Stomach (tissue), 4 donors: ENCODE measurements around the gene HBE1.

Experiments
- POLR2A ChIP-seq, 4 donors: fragments of 450-650 bp; IDR thresholded peaks; one replicate each; pipeline ENCODE4 v1.6.1; 2016; ENCODE audit warnings: antibody characterized with exemption in 4 of 4, control low read depth in 2 of 4, mild to moderate bottlenecking in 1 of 4, moderate library complexity in 1 of 4
- POLR2AphosphoS5 ChIP-seq, 3 donors: sonication (generic); formaldehyde crosslinking; IDR thresholded peaks; one replicate each; pipeline ENCODE4 v1.6.1; 2016; ENCODE audit warnings: antibody characterized with exemption in 3 of 3

DNA sequence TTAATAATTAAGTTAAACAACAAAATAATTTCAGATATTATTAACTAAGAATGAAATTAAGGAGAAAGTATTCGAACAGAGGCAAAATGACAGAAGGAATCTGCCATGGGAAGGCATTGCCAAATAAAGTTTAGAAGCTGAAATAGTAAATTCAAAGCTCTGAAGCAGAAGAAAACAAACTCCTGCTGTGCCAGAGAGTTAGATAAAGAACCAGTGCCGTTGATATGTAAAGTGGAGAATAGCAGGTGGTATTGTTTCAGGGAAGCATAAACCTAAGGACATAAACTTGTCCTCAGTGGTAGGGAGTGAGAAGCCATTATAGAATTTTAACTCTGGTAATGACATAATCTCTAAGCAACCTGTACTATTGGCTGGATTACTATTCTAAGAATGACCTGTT is 12.4 kb downstream of the HBE1 start:
- TF ChIP-seq POLR2A (IDR thresholded peaks at IDR 0.05) = no peak
- no peak for TF ChIP-seq POLR2AphosphoS5 (IDR thresholded peaks at IDR 0.05)
